ENCODE data around the gene C9orf152. TPM values are rescaled to one million over a fixed set of nuclear protein-coding genes. Genes with fewer than 3 reads are reported as not detected.

The C9orf152 gene
- total and polyA plus RNA-seq, 10 of the 15 experiments (the other 5 are each of a cell fraction or from before 2014, with no cell fraction given), result 0.04 TPM; not detected in 9

DNA sequence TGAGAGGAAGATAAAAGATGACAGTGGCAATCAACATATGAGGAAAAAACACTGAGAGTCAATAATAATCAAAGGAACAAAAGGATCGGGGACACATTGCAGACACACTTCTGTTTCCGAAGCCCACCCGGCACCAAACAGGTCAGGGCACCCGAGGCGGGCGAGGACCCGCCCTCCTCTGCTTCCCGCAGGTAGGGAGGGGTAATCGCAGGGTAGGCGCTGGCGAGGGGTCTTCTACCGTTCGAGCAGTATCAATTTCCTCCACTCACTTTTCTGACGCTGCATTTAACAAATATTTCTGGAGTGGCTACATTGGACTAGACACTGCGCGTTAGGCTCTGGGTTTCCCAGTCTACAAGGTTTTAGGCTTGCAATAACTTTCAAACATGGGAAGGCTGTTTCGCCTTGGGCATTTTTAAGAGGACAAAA, 47.1 kb upstream of the C9orf152 start:
- Histone ChIP-seq H3K4me1 (ENCODE audit: control insufficient read depth, insufficient read depth, low read length) (peaks cover 24% of the 10 kb centered on the region), H3K9ac (ENCODE audit: control insufficient read depth, insufficient read depth, low read length) (peak overlapping the region; percentile 92), H3K4me3 (peak overlapping the region; percentile 92), H2AFZ (ENCODE audit: control insufficient read depth, low read depth, low read length) (no peak overlapping the region), H4K20me1 (ENCODE audit: control insufficient read depth, insufficient read depth) (no peaks in the 10 kb centered on the region), H3K79me2 (ENCODE audit: control insufficient read depth, insufficient read depth, low read length) (peaks cover 74% of the 10 kb centered on the region), H3K9me3 (replicated peaks; ENCODE audit: control insufficient read depth, insufficient read depth, low read length) (no peaks in the 10 kb centered on the region), H3K36me3 (ENCODE audit: control insufficient read depth in 2 of 2, insufficient read depth in 2 of 2, low read length in 1 of 2) (peaks cover under 1 to 3% of the 10 kb centered on the region in 2 experiments; a peak in 2 of 4 replicates), H3K27me3 (replicated peaks in 1 of 2; ENCODE audit: control insufficient read depth in 2 of 2, insufficient read depth in 2 of 2, low read length in 1 of 2) (no peaks in the 10 kb centered on the region), H3K27ac (ENCODE audit: control insufficient read depth, insufficient read depth) (peak overlapping the region; percentile 91), H3K4me2 (ENCODE audit: control insufficient read depth, insufficient read depth) (peak overlapping the region; percentile 85)
- ChIA-PET POLR2A (no interaction called here), RAD21 (ENCODE audit: unreplicated experiment) (no interaction called here), SMC1A (ENCODE audit: uncharacterized antibody, unreplicated experiment) (no interaction called here), CTCF (no interaction called here)
- intact Hi-C loops (cut with micrococcal nuclease; ENCODE audit: unreplicated experiment), result loop anchor here (5.0 to 10.0 kb wide), 4 partner anchors 200 to 1380 kb away; partner anchors contain the start of gene DNAJC25
- DNase-seq (ENCODE audit: low read depth, low spot score) (no peak), ATAC-seq (no peak), FAIRE-seq (no peak)
- WGBS (ENCODE audit: insufficient coverage, insufficient replicate concordance, low lambda C conversion rate, missing lambda C conversion rate), result 1% methylated on average over 17 of the region's 17 CpGs
- BruUV-seq (replicated peaks), result no TSS peak
- TF ChIP-seq JUND (IDR thresholded peaks at IDR 0.05; ENCODE audit: low read depth, low read length) (no peak), FOS (IDR thresholded peaks at IDR 0.05; ENCODE audit: borderline replicate concordance, extremely low read depth, insufficient read length) (no peak)
- TF ChIP-seq, protein P1, sequence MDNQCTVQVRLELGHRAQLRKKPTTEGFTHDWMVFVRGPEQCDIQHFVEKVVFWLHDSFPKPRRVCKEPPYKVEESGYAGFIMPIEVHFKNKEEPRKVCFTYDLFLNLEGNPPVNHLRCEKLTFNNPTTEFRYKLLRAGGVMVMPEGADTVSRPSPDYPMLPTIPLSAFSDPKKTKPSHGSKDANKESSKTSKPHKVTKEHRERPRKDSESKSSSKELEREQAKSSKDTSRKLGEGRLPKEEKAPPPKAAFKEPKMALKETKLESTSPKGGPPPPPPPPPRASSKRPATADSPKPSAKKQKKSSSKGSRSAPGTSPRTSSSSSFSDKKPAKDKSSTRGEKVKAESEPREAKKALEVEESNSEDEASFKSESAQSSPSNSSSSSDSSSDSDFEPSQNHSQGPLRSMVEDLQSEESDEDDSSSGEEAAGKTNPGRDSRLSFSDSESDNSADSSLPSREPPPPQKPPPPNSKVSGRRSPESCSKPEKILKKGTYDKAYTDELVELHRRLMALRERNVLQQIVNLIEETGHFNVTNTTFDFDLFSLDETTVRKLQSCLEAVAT (IDR thresholded peaks at IDR 0.05), result 0 out of 2 replicates have a peak, but pooled peaks have one; percentile 4
- TF ChIP-seq, protein P2, sequence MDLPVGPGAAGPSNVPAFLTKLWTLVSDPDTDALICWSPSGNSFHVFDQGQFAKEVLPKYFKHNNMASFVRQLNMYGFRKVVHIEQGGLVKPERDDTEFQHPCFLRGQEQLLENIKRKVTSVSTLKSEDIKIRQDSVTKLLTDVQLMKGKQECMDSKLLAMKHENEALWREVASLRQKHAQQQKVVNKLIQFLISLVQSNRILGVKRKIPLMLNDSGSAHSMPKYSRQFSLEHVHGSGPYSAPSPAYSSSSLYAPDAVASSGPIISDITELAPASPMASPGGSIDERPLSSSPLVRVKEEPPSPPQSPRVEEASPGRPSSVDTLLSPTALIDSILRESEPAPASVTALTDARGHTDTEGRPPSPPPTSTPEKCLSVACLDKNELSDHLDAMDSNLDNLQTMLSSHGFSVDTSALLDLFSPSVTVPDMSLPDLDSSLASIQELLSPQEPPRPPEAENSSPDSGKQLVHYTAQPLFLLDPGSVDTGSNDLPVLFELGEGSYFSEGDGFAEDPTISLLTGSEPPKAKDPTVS (IDR thresholded peaks at IDR 0.05; ENCODE audit: low read depth, low read length), result no peak
- in situ Hi-C loops (cut with MboI), result no loop called here

All from GM12878 (cell line).